ENCODE data around the gene RBM47.
"Not testable (repeated sequence)": the region's sequence is repeated elsewhere in the genome, so short reads cannot be mapped to it uniquely, and the experiment has no call there.

The RBM47 gene

DNA sequence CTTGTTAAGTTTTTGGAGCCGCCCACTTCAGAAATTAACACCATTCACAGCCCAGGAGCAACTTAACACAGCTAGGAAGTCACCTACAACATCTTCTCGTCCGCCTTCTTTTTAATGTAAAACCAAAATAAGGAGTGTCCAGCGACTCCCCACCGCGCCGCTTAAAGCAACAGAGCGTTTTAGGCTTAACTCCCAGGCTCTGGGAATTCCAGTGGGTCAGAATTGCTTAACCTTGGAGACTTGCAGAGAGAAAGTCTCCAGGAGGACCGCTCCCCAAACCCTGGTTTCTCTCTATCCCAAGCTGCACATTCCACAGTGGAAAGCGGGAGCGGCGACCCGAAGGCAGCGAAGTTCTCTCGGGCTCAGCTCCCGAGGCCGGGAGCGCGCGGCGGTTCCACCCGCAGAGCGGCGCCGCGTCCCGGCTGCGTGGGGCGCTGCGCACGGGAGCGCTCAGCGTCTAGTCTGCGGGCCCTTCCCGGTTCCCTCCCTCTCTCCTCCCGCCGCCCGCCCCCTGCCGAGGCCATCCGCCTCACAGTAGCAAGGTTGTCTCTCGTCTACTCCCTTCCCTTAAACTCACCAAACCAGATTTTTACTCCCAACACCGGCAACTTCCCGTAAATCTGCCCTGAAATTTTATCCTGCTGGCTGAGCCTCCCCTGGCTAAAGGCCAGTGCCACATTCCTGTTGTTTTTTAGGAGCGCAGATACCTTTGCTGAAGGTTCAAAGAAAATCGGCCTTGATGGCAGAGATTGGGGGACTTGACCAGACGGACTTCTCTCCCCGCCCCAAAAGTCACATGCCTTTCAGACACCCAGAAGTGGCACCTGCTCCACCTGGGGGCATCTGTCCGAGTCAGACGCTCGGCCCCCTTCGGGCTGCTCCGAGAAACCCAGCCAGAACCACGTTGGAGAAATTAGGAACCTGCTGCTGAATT lies at the start of gene RBM47:
Gene RBM47, minus strand, starts transcription at position 464 of the 934 bp plus-strand sequence. CDS start 190,971 bp downstream, outside the sequence.
- DNase-seq (ENCODE audit: low read depth), result no peak

DNA sequence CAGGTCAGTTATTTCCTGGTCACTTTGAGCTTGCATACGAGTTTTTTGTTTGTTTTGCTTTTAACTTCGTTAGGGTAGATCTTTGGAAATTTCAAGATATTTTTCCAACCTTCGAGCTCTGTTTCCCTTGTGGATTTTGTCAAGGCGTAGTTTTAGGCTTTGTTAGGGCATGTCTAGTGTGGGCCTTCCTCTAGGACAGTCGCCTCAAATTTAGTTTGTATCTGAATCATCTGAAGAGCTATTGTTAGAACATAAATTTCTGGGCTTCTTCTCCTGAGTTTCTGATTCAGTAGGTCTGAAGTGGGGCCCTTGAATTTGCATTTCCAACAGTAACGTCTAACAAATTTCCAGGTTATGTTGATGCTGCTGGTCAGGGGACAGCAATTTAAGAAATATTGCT lies 48.8 kb upstream of the RBM47 start:
- no peak for DNase-seq (ENCODE audit: low read depth)

DNA sequence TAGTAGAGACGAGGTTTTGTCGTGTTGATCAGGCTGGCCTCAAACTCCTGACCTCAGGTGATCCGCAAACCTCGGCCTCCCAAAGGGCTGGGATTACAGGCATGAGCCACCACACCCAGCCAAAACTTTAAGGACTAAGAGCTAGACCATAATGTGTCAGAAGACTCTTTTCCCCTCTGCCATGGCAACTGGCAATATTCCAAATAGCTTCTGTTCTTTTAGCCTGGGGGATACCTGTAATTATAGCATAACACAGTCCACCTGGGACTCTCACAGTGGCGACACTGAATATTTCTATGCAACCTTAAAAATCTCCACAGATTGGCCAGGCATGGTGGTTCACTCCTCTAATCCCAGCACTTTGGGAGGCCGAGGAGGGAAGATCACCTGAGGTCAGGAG lies 45.5 kb upstream of the RBM47 start:
- no peak for DNase-seq (ENCODE audit: low read depth)

DNA sequence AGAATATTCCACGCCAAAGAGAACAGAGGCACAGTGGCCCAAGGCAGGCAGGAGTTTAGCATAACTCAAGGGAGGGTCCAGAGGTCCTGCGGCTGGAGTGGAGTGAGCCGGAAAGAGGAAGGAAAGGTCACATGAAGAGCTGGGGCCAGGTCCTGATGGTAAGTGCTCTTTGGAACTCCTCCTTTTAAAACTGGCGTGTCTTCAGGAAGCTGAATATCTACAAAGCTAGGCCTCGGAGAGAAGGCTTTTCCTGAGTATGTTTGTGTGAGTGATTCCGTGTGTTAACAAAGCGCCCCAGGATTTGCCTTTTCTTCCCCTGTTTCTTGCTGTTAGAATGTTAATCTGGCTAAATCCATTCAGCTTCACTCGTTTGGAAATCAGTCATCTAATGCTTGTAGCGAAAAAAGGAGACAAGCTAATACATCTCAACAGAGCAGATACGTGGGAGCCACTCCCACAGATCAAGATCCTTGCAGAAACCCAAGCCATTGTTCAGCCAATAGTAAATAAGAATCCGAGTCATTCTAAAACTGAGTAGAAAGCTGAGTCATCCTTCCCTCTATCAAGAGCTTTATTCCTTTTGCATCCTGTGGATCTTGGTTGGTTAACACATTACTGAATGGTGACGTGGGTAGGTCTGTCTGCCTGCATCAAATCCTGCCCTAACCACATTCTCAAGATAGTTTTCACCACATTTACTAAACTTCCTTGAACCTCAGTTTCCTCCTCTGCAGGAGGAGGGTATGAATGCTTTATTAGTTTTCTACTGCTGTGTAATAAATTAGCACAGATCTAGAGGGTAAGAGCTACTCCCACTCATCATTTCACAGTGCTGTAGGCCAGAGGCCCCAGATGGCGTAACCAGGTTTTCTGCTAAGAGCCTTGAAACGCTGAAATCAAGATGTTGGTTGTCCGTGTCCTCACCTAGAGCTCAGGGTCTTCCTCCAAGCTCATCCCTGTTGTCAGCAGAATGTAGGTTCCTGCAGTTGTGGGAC lies 43.2 kb upstream of the RBM47 start:
- DNase-seq (ENCODE audit: low read depth), result no peak

DNA sequence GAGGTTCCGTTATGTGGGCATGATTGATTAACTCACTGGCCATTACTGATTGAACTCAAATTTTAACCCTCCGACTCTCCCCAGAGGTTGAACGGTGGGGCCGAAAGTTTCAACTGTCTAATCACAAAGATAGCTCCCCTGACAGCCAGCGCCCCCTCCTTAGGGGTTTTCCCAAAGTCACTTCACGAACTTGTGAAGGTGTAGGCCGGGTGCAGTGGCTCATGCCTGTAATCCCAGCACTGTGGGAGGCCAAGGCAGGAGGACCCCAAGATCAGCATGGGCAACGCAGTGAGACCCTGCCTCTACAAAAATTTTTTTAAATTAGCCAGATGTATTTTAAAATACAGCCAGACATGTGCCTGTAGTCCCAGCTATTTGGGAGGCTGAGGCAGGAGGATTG lies 39.8 kb upstream of the RBM47 start:
- DNase-seq (ENCODE audit: low read depth), result no peak

DNA sequence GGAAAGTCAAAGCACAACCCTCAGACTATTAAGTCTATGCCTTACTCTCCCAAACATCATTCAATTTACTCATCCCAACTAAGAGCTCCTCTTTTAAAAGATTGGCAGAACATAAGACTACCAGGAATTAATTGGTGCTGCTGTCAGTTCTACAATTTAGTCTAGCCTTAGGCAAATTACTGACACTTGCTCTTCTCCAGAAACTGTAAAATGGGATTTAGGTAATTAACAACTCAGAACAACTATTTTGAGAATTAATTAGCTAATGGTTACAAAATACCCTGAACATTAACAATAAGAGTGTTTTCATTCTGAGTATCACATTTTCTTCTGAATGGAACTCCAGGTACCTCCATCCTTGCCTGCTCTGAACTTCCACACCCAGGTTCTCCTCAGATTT lies 36.2 kb upstream of the RBM47 start:
- no peak for DNase-seq (ENCODE audit: low read depth)

DNA sequence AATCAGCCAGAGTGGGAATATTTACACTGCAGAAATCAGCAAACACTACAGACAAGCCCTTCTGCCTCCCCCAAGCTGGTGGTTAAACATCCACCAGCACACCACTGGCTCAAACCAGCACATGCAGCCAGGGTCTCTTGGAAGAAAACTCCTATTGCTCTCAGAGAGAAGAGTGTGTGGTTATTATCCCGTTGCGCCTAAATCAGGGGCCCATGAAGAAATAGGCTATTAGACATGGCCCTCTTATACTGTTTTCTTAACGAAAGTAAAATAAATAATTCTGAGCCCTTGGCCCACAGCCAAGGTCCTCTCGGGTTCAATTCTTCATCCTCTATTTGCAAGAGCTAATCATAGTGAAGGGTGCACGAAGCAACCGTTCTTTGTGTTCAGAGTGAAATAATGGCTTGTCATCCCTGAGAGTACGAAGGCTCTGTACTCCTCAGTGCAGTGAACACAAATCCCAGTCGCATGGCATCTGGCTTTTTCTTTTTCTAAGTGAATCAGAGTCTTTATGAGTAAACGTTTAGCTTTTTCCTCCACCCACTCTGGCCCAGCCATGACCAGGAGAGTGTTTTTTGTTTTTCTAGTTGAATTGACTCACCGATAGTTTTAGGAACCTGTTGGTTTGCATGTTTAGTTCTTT lies 33.4 kb upstream of the RBM47 start:
- DNase-seq (ENCODE audit: low read depth), result no peak

DNA sequence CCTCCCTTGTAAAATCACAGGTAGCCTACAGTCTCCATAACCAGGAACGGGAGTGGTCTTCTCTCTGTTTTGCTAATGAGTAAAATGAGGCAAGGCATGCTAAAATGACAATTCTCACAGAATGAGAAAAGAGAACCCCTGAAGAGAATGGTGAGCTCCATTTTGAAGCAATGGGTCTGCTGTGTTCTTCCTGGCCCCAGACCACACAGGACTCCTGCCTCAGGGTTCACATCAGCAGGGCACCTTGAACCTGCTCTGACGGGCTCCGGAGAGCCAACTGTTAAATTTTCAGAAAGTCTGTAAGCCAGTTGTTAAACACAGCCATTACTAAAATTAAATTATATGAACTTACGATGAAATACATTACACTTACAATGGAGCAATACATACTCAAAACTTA lies 32.1 kb upstream of the RBM47 start:
- no peak for DNase-seq (ENCODE audit: low read depth)

DNA sequence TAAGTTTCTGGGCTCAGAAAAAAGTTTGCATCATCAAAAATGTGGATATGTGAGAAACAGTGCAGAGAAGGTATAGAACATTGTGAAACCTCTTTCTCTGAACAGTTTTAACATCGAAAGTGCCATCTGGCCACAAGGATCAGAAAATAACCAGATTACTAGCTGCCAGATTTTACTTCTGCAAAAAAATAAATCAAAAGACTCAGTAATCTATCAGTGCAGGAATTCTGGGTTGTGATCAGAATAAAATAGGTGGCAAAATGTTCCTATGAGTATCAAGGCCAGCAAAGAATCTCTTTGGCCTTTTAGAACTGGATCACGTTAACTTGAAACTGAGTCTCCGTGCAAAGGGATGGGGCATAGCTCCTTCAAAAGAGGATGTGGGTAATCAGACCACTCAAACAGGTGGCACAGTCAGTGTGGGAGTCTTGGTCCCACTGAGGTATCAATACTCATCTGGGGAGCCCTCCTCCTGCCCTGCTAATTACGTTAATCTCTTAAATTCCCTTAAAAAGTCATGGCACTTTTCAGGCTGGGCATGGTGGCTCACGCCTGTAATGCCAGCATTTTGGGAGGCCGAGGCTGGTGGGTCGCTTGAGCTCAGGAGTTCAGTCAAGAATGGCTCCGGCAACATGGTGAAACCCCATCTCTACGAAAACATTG lies 26.7 kb upstream of the RBM47 start:
- DNase-seq (ENCODE audit: low read depth), result no peak

DNA sequence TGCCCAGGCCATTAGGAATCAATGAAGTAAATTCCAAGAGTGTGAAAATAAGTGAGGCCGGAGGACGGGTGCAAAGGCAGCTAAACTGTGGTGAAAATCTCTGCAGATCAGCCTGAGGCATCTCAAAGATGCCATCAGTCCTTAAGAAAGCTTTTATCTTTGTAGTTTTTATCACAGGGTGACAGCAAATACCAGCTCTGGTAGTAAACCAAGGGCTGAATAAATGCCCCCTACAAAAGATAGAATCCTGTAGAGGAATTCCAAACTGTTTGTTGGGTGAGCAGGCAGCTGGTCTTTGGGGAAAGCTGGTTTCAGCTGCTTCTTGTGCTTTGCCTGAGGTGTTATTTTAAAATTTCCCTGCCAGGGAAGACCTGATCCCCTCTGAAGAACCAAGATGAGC lies 21.6 kb upstream of the RBM47 start:
- DNase-seq (ENCODE audit: low read depth), result no peak

DNA sequence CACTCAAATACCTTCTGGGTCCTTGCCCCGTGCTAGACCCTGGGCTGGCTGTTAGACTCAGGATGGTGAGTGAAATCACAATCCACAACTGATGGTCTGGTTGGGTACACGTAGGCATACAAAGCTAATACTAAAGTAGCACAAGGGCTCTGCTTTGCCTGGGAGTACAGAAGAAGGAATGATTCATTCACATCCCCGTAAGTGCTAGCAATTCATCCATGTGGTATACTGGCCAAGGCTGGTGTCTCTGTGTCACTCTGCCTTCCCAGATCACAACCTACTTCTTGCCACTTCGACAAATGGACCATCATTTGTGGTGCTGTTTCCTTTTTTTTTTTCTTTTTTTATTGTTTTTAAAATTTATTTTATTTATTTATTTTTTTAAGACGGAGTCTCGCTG lies 19.7 kb upstream of the RBM47 start:
- no peak for DNase-seq (ENCODE audit: low read depth)

DNA sequence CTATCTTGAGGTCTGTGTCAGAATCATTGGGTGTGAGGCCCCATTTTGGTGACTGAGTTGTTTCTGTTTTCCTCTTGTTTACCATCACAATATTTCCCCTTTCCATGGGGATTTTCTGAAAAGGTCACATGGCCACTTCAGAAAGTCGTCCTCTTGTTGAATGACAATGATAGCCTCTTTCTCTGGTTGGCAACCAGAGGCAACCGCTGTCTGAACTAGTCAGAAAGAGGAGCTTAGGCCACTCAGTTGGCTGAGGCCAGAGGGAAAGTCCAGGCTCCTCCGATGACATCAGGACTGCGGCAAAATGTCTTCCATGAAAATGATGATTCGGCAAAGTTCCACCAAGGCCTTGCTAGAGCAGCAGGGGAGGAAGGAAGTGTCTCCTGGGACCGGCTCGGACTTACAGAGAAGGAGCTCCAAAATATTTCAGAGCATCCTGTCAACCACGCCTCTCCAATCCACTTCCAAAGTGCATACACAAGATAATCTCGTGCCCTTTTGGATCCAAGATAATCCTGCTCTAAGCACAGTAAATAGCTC lies 19.1 kb upstream of the RBM47 start:
- no peak for DNase-seq (ENCODE audit: low read depth)

DNA sequence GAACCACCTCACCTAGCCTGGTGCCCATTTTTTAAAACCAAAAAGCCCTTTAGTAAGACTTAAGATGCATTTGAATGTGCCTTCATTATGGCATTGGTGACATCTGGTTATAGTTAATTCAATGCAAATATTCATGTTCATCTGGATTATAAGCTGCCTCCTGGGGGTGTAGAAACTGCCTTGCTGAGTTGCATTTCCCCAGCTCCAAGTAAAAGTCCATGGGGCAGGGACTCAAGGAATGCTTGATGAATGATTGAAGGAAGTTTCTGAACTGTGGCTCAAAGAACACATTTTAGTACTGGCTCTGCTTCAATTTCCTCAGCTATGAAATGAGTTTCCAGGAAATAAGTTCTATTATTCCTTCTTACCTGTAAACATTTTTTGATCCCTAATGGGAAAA lies 18.5 kb upstream of the RBM47 start:
- DNase-seq (ENCODE audit: low read depth), result no peak

DNA sequence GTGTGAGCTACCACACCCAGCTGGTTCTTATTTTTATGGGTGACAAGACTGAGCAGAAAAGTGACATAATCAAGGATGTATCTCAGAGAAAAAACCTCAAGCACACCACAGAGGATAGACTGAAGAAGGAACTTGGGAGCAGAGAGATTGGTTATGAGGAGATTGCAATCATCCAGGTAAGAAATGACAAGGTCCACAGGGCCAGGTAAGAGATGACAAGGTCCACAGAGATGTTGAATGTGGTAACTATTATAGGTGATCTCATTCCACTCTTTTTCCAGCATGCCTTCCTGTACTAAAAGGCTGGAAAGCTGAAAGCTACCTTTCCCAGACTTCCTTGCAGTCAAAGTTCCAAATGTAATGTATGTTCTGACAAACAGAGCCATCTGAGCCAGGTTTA lies 15.9 kb upstream of the RBM47 start:
- no peak for DNase-seq (ENCODE audit: low read depth)

DNA sequence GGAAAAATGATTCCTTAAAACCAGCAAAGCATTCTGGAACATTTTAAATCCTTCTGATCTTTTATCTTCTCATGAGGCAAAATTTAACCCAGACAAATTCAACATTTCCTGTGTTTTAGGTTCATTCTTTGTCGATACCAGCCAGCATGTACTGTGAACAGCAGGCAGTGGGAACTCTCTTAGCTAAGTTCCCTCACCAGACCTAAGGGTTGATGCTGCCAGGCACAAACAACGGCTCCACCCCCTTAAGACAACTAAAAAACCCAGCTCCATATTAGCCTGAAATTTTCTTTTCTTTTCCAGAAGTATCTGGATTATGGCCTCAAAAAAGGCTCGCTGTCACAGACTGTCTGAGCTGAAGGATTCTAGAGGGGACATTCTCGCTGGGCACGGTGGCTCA lies 2.4 kb upstream of the RBM47 start:
- no peak for DNase-seq (ENCODE audit: low read depth)

DNA sequence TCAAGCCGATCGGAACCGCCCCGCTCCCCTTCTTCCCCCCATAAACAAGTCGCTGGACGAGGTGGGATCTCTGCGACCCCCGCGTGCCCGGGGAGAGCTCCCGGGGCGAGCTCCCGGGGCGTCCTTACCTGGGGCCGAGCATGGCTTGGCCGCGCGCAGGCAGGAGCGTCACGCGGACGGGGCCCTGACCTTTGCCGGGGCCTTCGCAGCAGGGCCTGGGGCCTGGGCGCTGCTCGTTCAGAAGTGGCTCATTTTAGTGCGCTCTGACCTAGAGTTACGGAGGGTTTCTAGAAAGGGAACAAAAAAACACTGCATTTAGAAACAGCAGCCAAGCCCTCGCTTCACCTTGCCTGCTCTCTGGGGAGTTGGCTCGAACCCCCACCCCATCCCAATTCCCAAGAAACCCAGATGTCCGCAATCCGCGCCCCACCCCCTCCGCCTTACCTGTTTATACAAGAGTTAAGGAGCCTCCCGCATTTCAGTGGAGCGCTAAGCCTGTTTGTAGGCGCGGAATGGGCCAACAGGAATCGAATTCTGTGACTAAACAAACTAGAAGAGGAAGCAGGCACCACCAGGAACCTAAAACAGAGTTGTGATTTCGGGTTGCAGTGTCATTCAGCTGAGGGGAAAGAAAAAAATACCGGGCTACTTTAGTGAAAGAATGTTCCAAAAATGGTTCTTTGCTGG lies 814 bp upstream of the RBM47 start:
- DNase-seq (ENCODE audit: low read depth), result no peak

DNA sequence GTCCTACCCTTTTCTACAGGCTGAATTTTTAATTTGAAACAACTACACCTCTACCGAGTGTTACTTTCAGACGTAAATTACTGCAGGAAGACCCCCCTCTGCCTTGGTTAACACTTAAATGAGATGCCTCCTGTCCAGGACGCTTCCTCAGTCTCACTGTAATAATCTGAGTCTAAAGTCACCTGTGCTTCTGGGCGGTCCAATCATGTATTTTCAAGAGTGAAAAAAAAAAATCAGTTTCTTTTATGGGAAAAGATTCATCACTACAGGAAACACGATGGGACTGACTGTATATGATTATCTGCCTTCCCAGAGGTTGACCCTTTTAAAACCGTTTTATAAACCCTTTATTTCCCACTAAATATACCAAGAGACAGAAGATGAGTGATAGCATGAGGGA lies 776 bp downstream of the RBM47 start:
- DNase-seq (ENCODE audit: low read depth), result no peak

DNA sequence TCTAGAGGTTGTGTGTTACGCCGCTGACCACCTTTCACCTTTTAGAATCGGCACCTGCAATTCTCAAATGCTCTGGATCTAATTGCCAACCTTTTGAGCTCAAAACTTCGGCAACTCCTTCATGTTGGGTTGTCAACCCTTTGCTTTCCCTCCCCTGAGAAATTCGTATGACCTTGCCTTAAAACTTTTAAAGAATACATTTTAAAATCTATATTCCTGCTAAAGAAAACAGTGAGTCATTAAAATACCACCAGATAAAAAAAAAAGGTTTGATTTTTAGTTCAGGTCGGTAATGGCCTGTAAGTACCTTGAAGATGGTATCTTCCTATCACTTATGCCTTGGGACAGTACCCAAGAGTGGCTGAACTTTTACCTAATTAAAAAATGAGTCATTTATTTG lies 1.3 kb downstream of the RBM47 start:
- DNase-seq (ENCODE audit: low read depth), result not testable (repeated sequence)

DNA sequence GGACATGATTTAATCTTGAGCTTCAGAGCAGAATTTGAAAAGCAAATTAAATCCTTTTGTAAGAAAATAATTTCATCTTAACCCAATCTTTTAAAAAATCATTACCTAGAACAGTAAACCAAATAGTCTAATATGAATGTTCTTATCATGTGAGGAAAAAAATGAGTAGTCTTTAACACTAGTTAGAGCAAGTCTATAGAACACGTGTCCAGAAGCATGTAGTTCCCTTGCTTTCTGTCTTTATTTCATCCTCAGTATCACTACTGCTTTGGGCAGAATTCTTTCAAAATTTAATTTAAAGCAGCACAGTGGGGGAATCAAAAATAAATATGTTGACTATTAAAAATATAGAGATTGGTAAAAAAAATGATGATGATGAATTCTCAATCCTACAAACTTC lies 2.1 kb downstream of the RBM47 start:
- no peak for DNase-seq (ENCODE audit: low read depth)

DNA sequence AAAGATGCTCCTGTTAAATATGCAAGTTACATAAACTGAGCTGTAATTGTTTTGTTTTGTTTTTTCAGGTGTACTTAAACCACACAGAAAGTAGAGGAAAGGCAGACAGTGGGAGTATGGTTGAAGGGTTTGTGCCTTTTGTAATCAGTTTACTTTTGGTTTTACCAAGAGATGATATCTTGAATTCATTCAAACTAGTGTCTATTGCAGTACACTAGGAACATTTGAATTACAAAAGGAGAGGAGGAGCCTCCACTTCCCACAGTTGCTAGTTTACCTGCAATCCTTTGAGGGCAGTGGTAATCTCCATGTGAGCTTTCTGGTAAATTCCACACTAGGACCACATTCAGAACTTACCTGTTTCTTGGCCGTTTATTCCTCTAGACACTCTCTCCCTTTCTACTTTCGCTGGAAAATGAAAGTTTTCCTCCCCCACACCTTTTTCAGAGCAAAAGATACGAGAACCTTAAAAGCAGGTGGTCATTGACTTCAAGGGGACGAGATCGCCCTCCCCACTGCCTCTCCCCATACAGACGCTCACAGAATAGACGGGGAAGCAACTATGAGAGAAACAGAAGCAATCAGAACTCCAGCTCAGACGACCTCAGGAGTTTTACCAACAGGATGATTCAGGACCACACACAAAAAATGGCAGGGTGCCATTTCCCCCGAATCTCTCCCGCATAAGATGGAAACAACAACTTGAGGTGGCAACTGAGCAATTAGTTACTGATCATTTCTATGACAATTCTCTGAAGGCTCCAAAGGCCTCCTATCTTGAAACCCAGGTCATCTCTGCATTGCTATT lies 3.3 kb downstream of the RBM47 start:
- DNase-seq (ENCODE audit: low read depth), result no peak

Data from activated gamma-delta T cell treated with anti-CD3 and anti-CD28 coated beads, Interleukin-2, amount 50 U/mL, for 16 hours (primary cell).